Psoas muscle (tissue), 8 donors: ENCODE data around the gene UMAD1. TPM values are rescaled to one million over a fixed set of nuclear protein-coding genes. Genes with fewer than 3 reads are reported as not detected.

ENCODE experiments used
- ATAC-seq, 4 donors: fragments of 200-7000 bp; cut with Tn5 transposase; one replicate each; pipeline ENCODE4 v1.9.1; 2020; ENCODE audit warnings: moderate library complexity in 3 of 4, mild to moderate bottlenecking in 2 of 4
- DNase-seq, 2 donors: peaks; one replicate each; pipeline ENCODE4 v3.0.0-alpha.2; 2020
- H3K27ac ChIP-seq: fragments of 200-600 bp; one replicate; pipeline ENCODE4 v1.8.0; 2022
- H3K27me3 ChIP-seq, 3 donors: fragments of 200-600 bp in 1 of 3; one replicate each; pipeline versions ENCODE4 v1.6.1 to v1.8.0; 2013 to 2022; ENCODE audit warnings: low read length in 2 of 3, mild to moderate bottlenecking in 2 of 3, moderate library complexity in 1 of 3; ENCODE audit not compliant: insufficient read depth in 3 of 3
- H3K36me3 ChIP-seq, 2 donors: fragments of 200-600 bp in 1 of 2; one replicate each; pipeline versions ENCODE4 v1.6.1 to v1.8.0; 2013 to 2022; ENCODE audit warnings: low read depth in 1 of 2, mild to moderate bottlenecking in 1 of 2, moderate library complexity in 1 of 2; ENCODE audit not compliant: insufficient read depth in 1 of 2
- H3K4me1 ChIP-seq: fragments of 200-600 bp; one replicate; pipeline ENCODE4 v1.8.0; 2022
- H3K4me3 ChIP-seq: fragments of 200-600 bp; one replicate; pipeline ENCODE4 v1.8.0; 2022; ENCODE audit warnings: mild to moderate bottlenecking
- H3K9me3 ChIP-seq: fragments of 200-600 bp; one replicate; pipeline ENCODE4 v1.8.0; 2022
- CTCF ChIP-seq: fragments of 200-600 bp; IDR thresholded peaks from one replicate; pipeline ENCODE4 v1.8.0; 2022; ENCODE audit warnings: antibody characterized with exemption
- whole genome bisulfite sequencing, 3 donors: extraction: QIAGEN DNeasy Blood & Tissue Kit; methylation state at CpG; one replicate each; pipeline versions ENCODE4 v1.1.6 to v1.1.7; 2013; 5-methylcytosine and 5-hydroxymethylcytosine counted together
- intact Hi-C, 2 donors: fragments of 100-400 bp; cut with DNase I; formaldehyde crosslinking; loops; one replicate each; pipeline versions ENCODE4 v1.11.0 to v1.14.2; 2022
- polyA plus RNA-seq, 3 donors: library from polyadenylated mRNA; stranded (reverse); fragments of 200-250 nt; gene quantifications; one replicate each; pipeline ENCODE4 v1.2.3, GENCODE V29; 2013
- total RNA-seq, 4 donors: library from RNA; stranded (reverse); fragmentation: NEBNext Ultra II Directional in 2 of 4; extraction: Animal tissue kit (Norgen Biotek cat#: 25700) in 2 of 4; gene quantifications; one replicate each; pipeline versions ENCODE4 v1.2.1 to v1.2.4, GENCODE V29; 2021 to 2023
- donor health status: healthy with polysubstance abuse.
- donor health status: DM: no; HTN: no; CAD: no; lungs with moderate emphysema.
- donor health status: Bipolar disorder and iron deficiency.
- donor health status: healthy.
- donor health status: DM: yes; HTN: yes; CAD: no.
- donor health status: DM: no; HTN: no; CAD: no.
- donor health status: DM: no; HTN: no; CAD: no.
- donor health status: DM: yes; HTN: yes; CAD: no.

The UMAD1 gene
- total and polyA plus RNA-seq, 7 donors: 6.2 to 19.1 (median 12.3) TPM

- WGBS, 3 donors: 69 to 81% (median 70%) methylated on average over 2 of the region's 2 CpGs
- Histone ChIP-seq H3K4me1 (peaks cover 10% of the 10 kb centered on the region), H3K36me3 (no peaks in the 10 kb centered on the region), H3K9me3 (no peaks in the 10 kb centered on the region), H3K4me3 (no peak overlapping the region), H3K27ac (no peak overlapping the region), H3K27me3 (no peaks in the 10 kb centered on the region)
- no peak for TF ChIP-seq CTCF
- intact Hi-C loops: no loop called here
- DNase-seq (no peak), ATAC-seq (no peak)
Observed at GRCh38 chr7:7795203-7795602, 154.7 kb downstream of the UMAD1 start.

GRCh38 chr7:7795630-7796121 lies 155.1 kb downstream of the UMAD1 start:
- no peaks in the 10 kb centered on the region for H3K36me3 ChIP-seq
- intact Hi-C loops: no loop called here
- H3K4me1 ChIP-seq: peaks cover 10% of the 10 kb centered on the region
- no peak overlapping the region for H3K4me3 ChIP-seq
- no peaks in the 10 kb centered on the region for H3K9me3 ChIP-seq
- no peak for TF ChIP-seq CTCF
- no peak for ATAC-seq
- no peak overlapping the region for H3K27ac ChIP-seq
- 88 to 96% (median 88%) methylated on average over 1 of the region's 1 CpG for WGBS, 3 donors
- H3K27me3 ChIP-seq: no peaks in the 10 kb centered on the region
- no peak for DNase-seq

- TF ChIP-seq CTCF: no peak
- Histone ChIP-seq H3K36me3 (peaks cover 0 to 6% of the 10 kb centered on the region in 2 donors), H3K4me3 (no peak overlapping the region), H3K27me3 (no peaks in the 10 kb centered on the region), H3K4me1 (no peaks in the 10 kb centered on the region), H3K27ac (no peak overlapping the region), H3K9me3 (no peaks in the 10 kb centered on the region)
- intact Hi-C loops: no loop called here
- DNase-seq (no peak), ATAC-seq (no peak)
- WGBS, 3 donors: 23 to 72% (median 25%) methylated on average over 1 of the region's 1 CpG
Observed at GRCh38 chr7:7798510-7798909, 158.0 kb downstream of the UMAD1 start.

GRCh38 chr7:7799138-7799537 lies 158.6 kb downstream of the UMAD1 start:
- no peak overlapping the region for H3K27ac ChIP-seq
- H3K4me1 ChIP-seq: no peaks in the 10 kb centered on the region
- intact Hi-C loops: no loop called here
- no peaks in the 10 kb centered on the region for H3K27me3 ChIP-seq
- ATAC-seq: no peak
- WGBS, 3 donors: 90 to 97% (median 97%) methylated on average over 4 of the region's 4 CpGs
- DNase-seq: no peak
- H3K4me3 ChIP-seq: no peak overlapping the region
- no peaks in the 10 kb centered on the region for H3K9me3 ChIP-seq
- no peak for TF ChIP-seq CTCF
- peaks cover 0 to 6% of the 10 kb centered on the region in 2 donors for H3K36me3 ChIP-seq

DNA sequence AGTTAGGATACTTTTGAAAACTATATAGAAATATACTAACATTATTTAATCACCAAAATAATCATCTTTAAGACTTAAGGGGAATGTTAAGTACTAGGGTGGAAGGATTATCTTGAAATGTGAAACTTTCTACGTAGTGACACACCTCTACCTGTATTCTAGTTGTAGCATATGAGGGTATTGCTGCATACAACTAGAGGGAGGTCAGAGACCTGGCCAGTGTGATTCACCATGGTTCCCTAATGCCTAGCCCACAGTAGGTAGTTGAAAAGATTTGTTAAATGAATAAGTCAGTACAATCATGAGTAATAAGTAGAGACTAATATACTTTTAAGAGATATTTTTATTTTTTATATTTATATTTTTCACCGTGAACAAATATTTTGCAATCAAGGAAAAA lies 162.0 kb downstream of the UMAD1 start:
- no peaks in the 10 kb centered on the region for H3K4me1 ChIP-seq
- 97 to 100% (median 99%) methylated on average over 2 of the region's 2 CpGs for WGBS, 3 donors
- ATAC-seq (no peak), DNase-seq (no peak)
- H3K4me3 ChIP-seq: no peak overlapping the region
- TF ChIP-seq CTCF: no peak
- no peaks in the 10 kb centered on the region for H3K27me3 ChIP-seq
- H3K36me3 ChIP-seq: peaks cover 0 to 6% of the 10 kb centered on the region in 2 donors
- intact Hi-C loops: no loop called here
- no peak overlapping the region for H3K27ac ChIP-seq
- H3K9me3 ChIP-seq: no peaks in the 10 kb centered on the region
